ENCODE results near the gene ZMYM2. TPM values are rescaled to one million over a fixed set of nuclear protein-coding genes. Genes with fewer than 3 reads are reported as not detected.

Gene ZMYM2
- total RNA-seq, 1 experiment from 2014 or later = 87.1 TPM

- no peaks in the 10 kb centered on the region for H3K27me3 ChIP-seq (replicated peaks; ENCODE audit: insufficient read depth, low read depth, low read length, poor library complexity)
- no peak for TF ChIP-seq EZH2 (IDR thresholded peaks at IDR 0.05; ENCODE audit: borderline replicate concordance, low read depth, low read length, poor library complexity, severe bottlenecking)
- CTCF ChIA-PET = no interaction called here
Observed at GRCh38 chr13:19940106-19940505, 18.4 kb upstream of the ZMYM2 start.

GRCh38 chr13:19950374-19950773 is 8.2 kb upstream of the ZMYM2 start:
- POLR2A ChIA-PET (ENCODE audit: low non-redundant PET) = interaction anchor here (0.7 kb wide), 1 partner anchor 237 kb away, joined by 6 read pairs; no protein-coding TSS in a partner anchor
- BruUV-seq (replicated peaks) = no TSS peak
- TF ChIP-seq EZH2 (IDR thresholded peaks at IDR 0.05; ENCODE audit: borderline replicate concordance, low read depth, low read length, poor library complexity, severe bottlenecking) (no peak), CTCF (conservative IDR thresholded peaks at IDR 0.05; ENCODE audit: low read depth, low read length) (no peak)

More at GRCh38 chr13:19940106-19940505, 18.4 kb upstream of the ZMYM2 start:
- BruUV-seq (replicated peaks) = no TSS peak
- no peak overlapping the region for H3K27ac ChIP-seq (ENCODE audit: low read depth, low read length, poor library complexity, severe bottlenecking)
- no peaks in the 10 kb centered on the region for H3K9me3 ChIP-seq (ENCODE audit: low read depth, low read length, poor library complexity, severe bottlenecking)
- H3K4me1 ChIP-seq (ENCODE audit: insufficient read depth, low read length, poor library complexity, severe bottlenecking) = no peaks in the 10 kb centered on the region
- POLR2A ChIA-PET (ENCODE audit: low non-redundant PET) = no interaction called here
- no peak overlapping the region for H3K4me3 ChIP-seq (ENCODE audit: low read depth, low read length, poor library complexity, severe bottlenecking)
- H3K36me3 ChIP-seq (ENCODE audit: insufficient read depth, low read length, poor library complexity, severe bottlenecking) = no peaks in the 10 kb centered on the region
- no peak for DNase-seq (ENCODE audit: low spot score)
- intact Hi-C loops (cut with micrococcal nuclease; ENCODE audit: unreplicated experiment) = no loop called here

GRCh38 chr13:19952850-19953249 is 5.7 kb upstream of the ZMYM2 start:
- Histone ChIP-seq H3K4me3 (ENCODE audit: low read depth, low read length, poor library complexity, severe bottlenecking) (no peak overlapping the region), H3K9me3 (ENCODE audit: low read depth, low read length, poor library complexity, severe bottlenecking) (no peaks in the 10 kb centered on the region), H3K27ac (ENCODE audit: low read depth, low read length, poor library complexity, severe bottlenecking) (no peak overlapping the region), H3K36me3 (ENCODE audit: insufficient read depth, low read length, poor library complexity, severe bottlenecking) (no peaks in the 10 kb centered on the region), H3K27me3 (replicated peaks; ENCODE audit: insufficient read depth, low read depth, low read length, poor library complexity) (no peaks in the 10 kb centered on the region), H3K4me1 (ENCODE audit: insufficient read depth, low read length, poor library complexity, severe bottlenecking) (no peaks in the 10 kb centered on the region)
- DNase-seq (ENCODE audit: low spot score) = no peak
- POLR2A ChIA-PET (ENCODE audit: low non-redundant PET) = no interaction called here
- intact Hi-C loops (cut with micrococcal nuclease; ENCODE audit: unreplicated experiment) = no loop called here
- TF ChIP-seq CTCF (conservative IDR thresholded peaks at IDR 0.05; ENCODE audit: low read depth, low read length) (no peak), EZH2 (IDR thresholded peaks at IDR 0.05; ENCODE audit: borderline replicate concordance, low read depth, low read length, poor library complexity, severe bottlenecking) (no peak)
- no TSS peak for BruUV-seq (replicated peaks)
- CTCF ChIA-PET = no interaction called here

More at GRCh38 chr13:19950374-19950773, 8.2 kb upstream of the ZMYM2 start:
- H3K27me3 ChIP-seq (replicated peaks; ENCODE audit: insufficient read depth, low read depth, low read length, poor library complexity) = no peaks in the 10 kb centered on the region
- no peak overlapping the region for H3K4me3 ChIP-seq (ENCODE audit: low read depth, low read length, poor library complexity, severe bottlenecking)
- H3K36me3 ChIP-seq (ENCODE audit: insufficient read depth, low read length, poor library complexity, severe bottlenecking) = no peaks in the 10 kb centered on the region
- H3K4me1 ChIP-seq (ENCODE audit: insufficient read depth, low read length, poor library complexity, severe bottlenecking) = no peaks in the 10 kb centered on the region
- no peak for DNase-seq (ENCODE audit: low spot score)
- H3K27ac ChIP-seq (ENCODE audit: low read depth, low read length, poor library complexity, severe bottlenecking) = no peak overlapping the region
- intact Hi-C loops (cut with micrococcal nuclease; ENCODE audit: unreplicated experiment) = no loop called here
- no peaks in the 10 kb centered on the region for H3K9me3 ChIP-seq (ENCODE audit: low read depth, low read length, poor library complexity, severe bottlenecking)
- CTCF ChIA-PET = no interaction called here

GRCh38 chr13:19955873-19956559 is 2.5 kb upstream of the ZMYM2 start:
- no peak for DNase-seq (ENCODE audit: low spot score)
- Histone ChIP-seq H3K36me3 (ENCODE audit: insufficient read depth, low read length, poor library complexity, severe bottlenecking) (peaks cover 7% of the 10 kb centered on the region), H3K27ac (ENCODE audit: low read depth, low read length, poor library complexity, severe bottlenecking) (no peak overlapping the region), H3K4me3 (ENCODE audit: low read depth, low read length, poor library complexity, severe bottlenecking) (no peak overlapping the region), H3K4me1 (ENCODE audit: insufficient read depth, low read length, poor library complexity, severe bottlenecking) (peaks cover 12% of the 10 kb centered on the region), H3K9me3 (ENCODE audit: low read depth, low read length, poor library complexity, severe bottlenecking) (no peaks in the 10 kb centered on the region), H3K27me3 (replicated peaks; ENCODE audit: insufficient read depth, low read depth, low read length, poor library complexity) (no peaks in the 10 kb centered on the region)
- intact Hi-C loops (cut with micrococcal nuclease; ENCODE audit: unreplicated experiment) = loop anchor here (5.0 kb wide), 1 partner anchor 94 kb away; the partner anchor contains the start of gene ZMYM5
- no peak for TF ChIP-seq CTCF (conservative IDR thresholded peaks at IDR 0.05; ENCODE audit: low read depth, low read length)
- TF ChIP-seq EZH2 (IDR thresholded peaks at IDR 0.05; ENCODE audit: borderline replicate concordance, low read depth, low read length, poor library complexity, severe bottlenecking) = no peak
- CTCF ChIA-PET = no interaction called here
- no TSS peak for BruUV-seq (replicated peaks)
- POLR2A ChIA-PET (ENCODE audit: low non-redundant PET) = no interaction called here

Data from A673 (cell line).